GM23248 (cell line): Measurements from ENCODE around the gene FAM180A. TPM values are rescaled to one million over a fixed set of nuclear protein-coding genes. Genes with fewer than 3 reads are reported as not detected.

ENCODE experiments used
- DNase-seq: peaks from one replicate; pipeline ENCODE4 v3.0.0-alpha.2; 2015
- H2AFZ ChIP-seq: fragments of 200-600 bp; sonication (generic); 2 replicates; pipeline ENCODE4 v1.6.1; 2016; ENCODE audit warnings: antibody characterized with exemption
- H3F3A ChIP-seq: fragments of 200-600 bp; sonication (generic); 2 replicates; pipeline ENCODE4 v1.6.1; 2016; ENCODE audit warnings: mild to moderate bottlenecking, antibody characterized with exemption, mixed run types; ENCODE audit not compliant: insufficient read depth
- H3K27ac ChIP-seq: fragments of 200-600 bp; sonication (generic); 2 replicates; pipeline ENCODE4 v1.5.1; 2016; ENCODE audit warnings: mild to moderate bottlenecking
- H3K27me3 ChIP-seq: fragments of 200-600 bp; sonication (generic); replicated peaks from 2 replicates; pipeline ENCODE4 v1.6.1; 2016; ENCODE audit warnings: mild to moderate bottlenecking; ENCODE audit not compliant: insufficient read depth
- H3K36me3 ChIP-seq: fragments of 200-600 bp; sonication (generic); 2 replicates; pipeline ENCODE4 v1.6.1; 2016; ENCODE audit warnings: low read depth, mild to moderate bottlenecking
- H3K4me1 ChIP-seq: fragments of 200-600 bp; sonication (generic); 2 replicates; pipeline ENCODE4 v1.6.1; 2016; ENCODE audit warnings: mild to moderate bottlenecking; ENCODE audit not compliant: insufficient read depth
- H3K4me2 ChIP-seq: fragments of 200-600 bp; sonication (generic); one replicate; pipeline ENCODE4 v1.6.1; 2016; ENCODE audit warnings: mild to moderate bottlenecking; ENCODE audit not compliant: unreplicated experiment
- H3K4me3 ChIP-seq: fragments of 200-600 bp; sonication (generic); 2 replicates; pipeline ENCODE4 v1.5.1; 2016; ENCODE audit warnings: mild to moderate bottlenecking
- H3K79me2 ChIP-seq: fragments of 200-600 bp; sonication (generic); 2 replicates; pipeline ENCODE4 v1.6.1; 2016; ENCODE audit warnings: mild to moderate bottlenecking; ENCODE audit not compliant: insufficient read depth
- H3K9ac ChIP-seq: fragments of 200-600 bp; sonication (generic); 2 replicates; pipeline ENCODE4 v1.6.1; 2016; ENCODE audit warnings: mild to moderate bottlenecking
- H3K9me2 ChIP-seq: fragments of 200-600 bp; sonication (generic); 2 replicates; pipeline ENCODE4 v1.6.1; 2016; ENCODE audit warnings: mixed run types, mild to moderate bottlenecking, moderate library complexity; ENCODE audit not compliant: insufficient read depth
- H3K9me3 ChIP-seq: fragments of 200-600 bp; sonication (generic); one replicate; pipeline ENCODE4 v1.6.1; 2017; ENCODE audit warnings: low read depth
- H4K20me1 ChIP-seq: fragments of 200-600 bp; sonication (generic); 2 replicates; pipeline ENCODE4 v1.6.0; 2016; ENCODE audit not compliant: insufficient read depth
- EZH2 ChIP-seq: fragments of 200-600 bp; sonication (generic); IDR thresholded peaks from 2 replicates; pipeline ENCODE4 v1.6.1; 2018; ENCODE audit warnings: antibody characterized with exemption, mild to moderate bottlenecking; ENCODE audit not compliant: insufficient read depth, poor library complexity, severe bottlenecking
- EZH2phosphoT487 ChIP-seq: fragments of 200-600 bp; sonication (generic); IDR thresholded peaks from 2 replicates; pipeline ENCODE4 v1.6.1; 2018; ENCODE audit warnings: antibody characterized with exemption, moderate library complexity, mild to moderate bottlenecking, low read depth; ENCODE audit not compliant: insufficient read depth
- WGBS, 2 experiments: methylation state at CpG; one replicate each; pipeline ENCODE4 v1.1.6; 2015 to 2017; ENCODE audit warnings: low lambda C conversion rate in 2 of 2, low coverage in 1 of 2; ENCODE audit errors: missing lambda C conversion rate in 2 of 2; 5-methylcytosine and 5-hydroxymethylcytosine counted together
- in situ Hi-C: fragments of 300-500 bp; cut with MboI; formaldehyde crosslinking; loops from 2 replicates; pipeline ENCODE4 v1.15.0; 2020
- polyA plus RNA-seq: library from polyadenylated mRNA; unstranded; fragments of >200 nt; fragmentation: Nextera tagmentation; extraction: Ambion mirVana; gene quantifications from 2 replicates; pipeline ENCODE4 v1.2.1, GENCODE V29; 2016
- total RNA-seq: library from RNA; depleted of rRNA; stranded (reverse); fragments of >200 nt; shearing (Covaris generic); gene quantifications from 2 replicates; pipeline ENCODE4 v1.2.3, GENCODE V29; 2014

Gene FAM180A
- total and polyA plus RNA-seq, 2 experiments from 2014 or later: 50.3 to 60.1 TPM

GRCh38 chr7:135715055-135715522, 33.5 kb downstream of the FAM180A start:
- Histone ChIP-seq H3K9me2 (no peaks in the 10 kb centered on the region), H3K9ac (no peak overlapping the region), H3K79me2 (no peaks in the 10 kb centered on the region), H3F3A (peaks cover 30% of the 10 kb centered on the region), H3K4me3 (no peak overlapping the region), H4K20me1 (no peaks in the 10 kb centered on the region), H3K27ac (peak overlapping the region; percentile 81), H3K9me3 (no peaks in the 10 kb centered on the region), H3K4me1 (peaks cover 32% of the 10 kb centered on the region), H3K27me3 (no peaks in the 10 kb centered on the region), H2AFZ (no peak overlapping the region), H3K36me3 (no peaks in the 10 kb centered on the region), H3K4me2 (no peak overlapping the region)
- no peak for TF ChIP-seq EZH2phosphoT487
- TF ChIP-seq EZH2: no peak
- no peak for DNase-seq
- in situ Hi-C loops: no loop called here
- 85 to 91% methylated on average over 5 of the region's 5 CpGs for WGBS, 2 experiments

- Histone ChIP-seq H3F3A (peaks cover 30% of the 10 kb centered on the region), H3K4me1 (peaks cover 32% of the 10 kb centered on the region), H3K27ac (peak overlapping the region; percentile 81), H3K4me3 (no peak overlapping the region), H2AFZ (no peak overlapping the region), H3K4me2 (peak overlapping the region; percentile 24), H3K36me3 (no peaks in the 10 kb centered on the region), H3K79me2 (no peaks in the 10 kb centered on the region), H3K9me2 (no peaks in the 10 kb centered on the region), H4K20me1 (no peaks in the 10 kb centered on the region), H3K9me3 (no peaks in the 10 kb centered on the region), H3K27me3 (no peaks in the 10 kb centered on the region), H3K9ac (peak overlapping the region; percentile 61)
- in situ Hi-C loops: no loop called here
- WGBS, 2 experiments: 48 to 54% methylated on average over 18 to 20 of the region's 20 CpGs
- DNase-seq: peak; percentile 90
- TF ChIP-seq EZH2phosphoT487 (no peak), EZH2 (no peak)
Observed at GRCh38 chr7:135714534-135715009, 34.0 kb downstream of the FAM180A start.

GRCh38 chr7:135713836-135714470, 34.7 kb downstream of the FAM180A start:
- H3K4me3 ChIP-seq: no peak overlapping the region
- in situ Hi-C loops: no loop called here
- no peaks in the 10 kb centered on the region for H3K79me2 ChIP-seq
- H3K4me2 ChIP-seq: peak overlapping the region; percentile 24
- TF ChIP-seq EZH2 (no peak), EZH2phosphoT487 (no peak)
- H3K36me3 ChIP-seq: no peaks in the 10 kb centered on the region
- 39 to 47% methylated on average over 4 of the region's 4 CpGs for WGBS, 2 experiments
- H3K27me3 ChIP-seq: no peaks in the 10 kb centered on the region
- no peaks in the 10 kb centered on the region for H3K9me2 ChIP-seq
- H3K4me1 ChIP-seq: peaks cover 32% of the 10 kb centered on the region
- H4K20me1 ChIP-seq: no peaks in the 10 kb centered on the region
- DNase-seq: peak; percentile 73
- peaks cover 30% of the 10 kb centered on the region for H3F3A ChIP-seq
- H3K9ac ChIP-seq: peak overlapping the region; percentile 61
- H3K9me3 ChIP-seq: no peaks in the 10 kb centered on the region
- peak overlapping the region; percentile 81 for H3K27ac ChIP-seq
- no peak overlapping the region for H2AFZ ChIP-seq

- Histone ChIP-seq H3K27ac (no peak overlapping the region), H3K4me1 (peaks cover 32% of the 10 kb centered on the region), H3K9me3 (no peaks in the 10 kb centered on the region), H3K4me2 (no peak overlapping the region), H3F3A (peaks cover 30% of the 10 kb centered on the region), H2AFZ (no peak overlapping the region), H3K27me3 (no peaks in the 10 kb centered on the region), H3K4me3 (no peak overlapping the region), H3K36me3 (no peaks in the 10 kb centered on the region), H3K9ac (no peak overlapping the region), H3K79me2 (no peaks in the 10 kb centered on the region), H3K9me2 (no peaks in the 10 kb centered on the region), H4K20me1 (no peaks in the 10 kb centered on the region)
- no peak for TF ChIP-seq EZH2
- no peak for TF ChIP-seq EZH2phosphoT487
- in situ Hi-C loops: no loop called here
- WGBS, 2 experiments: 90 to 93% methylated on average over 7 of the region's 7 CpGs
- DNase-seq: no peak
Observed at GRCh38 chr7:135712796-135713195, 35.8 kb downstream of the FAM180A start.
